K562 (cell line): Measurements from ENCODE around the gene PTH2. TPM values are rescaled to one million over a fixed set of nuclear protein-coding genes. Genes with fewer than 3 reads are reported as not detected.

ENCODE experiments used
- ATAC-seq: fragments of 200-7000 bp; cut with Tn5 transposase; 3 replicates; pipeline ENCODE4 v1.9.1; 2020; ENCODE audit warnings: moderate library complexity
- BruUV-seq: library from RNA; stranded (reverse); fragments of 400-500 nt; replicated peaks from 2 replicates; lab custom pipeline; 2021; lab: Mats Ljungman, UMichigan
- CTCF ChIA-PET: fragments of 300-600 bp; formaldehyde crosslinking; extraction: SDS; loops from one replicate; lab custom pipeline; 2021; ENCODE audit warnings: low intra/inter-chr PET ratio; lab: Yijun Ruan, JAX
- POLR2A ChIA-PET: fragments of 300-600, 350-650 bp; sonication (Branson Sonifier 250); formaldehyde crosslinking; extraction: SDS; loops from one replicate; lab custom pipeline; 2021; ENCODE audit warnings: antibody characterized with exemption, inconsistent platforms; lab: Yijun Ruan, JAX
- DNase-seq, 4 experiments: peaks; one replicate each; pipeline versions ENCODE4 v3.0.0 to v3.0.0-alpha.2; 2011 to 2018; ENCODE audit warnings: low spot score in 3 of 4, mixed read lengths in 3 of 4; ENCODE audit errors: extremely low read depth in 1 of 4
- FAIRE-seq: peaks from 2 replicates; lab custom pipeline; 2011; peaks lifted over from hg19 to GRCh38; lab: Jason Lieb, UNC
- H2AFZ ChIP-seq: 2 replicates; pipeline ENCODE4 v1.6.0; 2011; ENCODE audit warnings: low read depth, low read length, control low read depth, inconsistent platforms
- H3K27ac ChIP-seq: fragments of 200-600 bp; 3 replicates; pipeline ENCODE4 v1.8.0; 2011; ENCODE audit warnings: low read depth, mild to moderate bottlenecking, control low read depth, inconsistent platforms, low read length, moderate library complexity, mixed read lengths; ENCODE audit errors: extremely low read depth
- H3K27me3 ChIP-seq, 2 experiments: fragments of 300-600 bp in 1 of 2; 2 replicates in 1 of 2; 3 replicates in 1 of 2; pipeline versions ENCODE4 v1.6.0 to v1.8.0; 2011; ENCODE audit warnings: inconsistent platforms in 2 of 2, low read length in 2 of 2, mild to moderate bottlenecking in 1 of 2, mixed read lengths in 1 of 2, moderate library complexity in 1 of 2; ENCODE audit not compliant: control insufficient read depth in 2 of 2, insufficient read depth in 2 of 2
- H3K36me3 ChIP-seq: fragments of 300-600 bp; 3 replicates; pipeline ENCODE4 v1.8.0; 2011; ENCODE audit warnings: mild to moderate bottlenecking, low read length, inconsistent platforms; ENCODE audit not compliant: control insufficient read depth, insufficient read depth
- H3K4me1 ChIP-seq, 2 experiments: fragments of 200-600 bp in 1 of 2; replicated peaks in 1 of 2; 2 replicates in 1 of 2; 3 replicates in 1 of 2; pipeline versions ENCODE4 v1.5.1 to v1.8.0; 2011; ENCODE audit warnings: inconsistent platforms in 2 of 2, low read length in 2 of 2, mild to moderate bottlenecking in 1 of 2, mixed read lengths in 1 of 2, moderate library complexity in 1 of 2; ENCODE audit not compliant: control insufficient read depth in 2 of 2, insufficient read depth in 2 of 2
- H3K4me2 ChIP-seq: 2 replicates; pipeline ENCODE4 v1.6.1; 2011; ENCODE audit warnings: low read length, control low read depth, inconsistent platforms, mixed read lengths; ENCODE audit not compliant: insufficient read depth
- H3K4me3 ChIP-seq: fragments of 200-600 bp; sonication (generic), shearing (Covaris generic); 2 replicates; pipeline ENCODE4 v1.5.1; 2016; ENCODE audit warnings: control low read depth, inconsistent platforms
- H3K79me2 ChIP-seq: fragments of 200-600 bp; 3 replicates; pipeline ENCODE4 v1.8.0; 2011; ENCODE audit warnings: low read length, inconsistent platforms; ENCODE audit not compliant: control insufficient read depth, insufficient read depth
- H3K9ac ChIP-seq, 2 experiments: 2 replicates each; pipeline versions ENCODE4 v1.6.0 to v1.6.1; 2011; ENCODE audit warnings: low read depth in 2 of 2, low read length in 2 of 2, control low read depth in 1 of 2, inconsistent platforms in 1 of 2, mild to moderate bottlenecking in 1 of 2, mixed read lengths in 1 of 2; ENCODE audit not compliant: insufficient read depth in 1 of 2
- H3K9me1 ChIP-seq: one replicate; pipeline ENCODE4 v1.6.0; 2011; ENCODE audit warnings: inconsistent platforms, mild to moderate bottlenecking, low read length, moderate library complexity; ENCODE audit not compliant: control insufficient read depth, insufficient read depth
- H3K9me3 ChIP-seq: replicated peaks from 2 replicates; pipeline ENCODE4 v1.5.1; 2011; ENCODE audit warnings: low read depth, low read length, inconsistent platforms; ENCODE audit not compliant: control insufficient read depth, insufficient read depth
- H4K20me1 ChIP-seq: replicated peaks from 2 replicates; pipeline ENCODE4 v1.6.1; 2011; ENCODE audit warnings: low read length, inconsistent platforms, mixed read lengths; ENCODE audit not compliant: control insufficient read depth, insufficient read depth
- CCNT2 ChIP-seq: IDR thresholded peaks from 2 replicates; pipeline ENCODE4 v1.6.1; 2011; ENCODE audit warnings: borderline replicate concordance, low read depth, mild to moderate bottlenecking, moderate library complexity, mixed read lengths, low read length; ENCODE audit not compliant: insufficient read length; ENCODE audit errors: extremely low read depth
- CREB1 ChIP-seq, 2 experiments: sonication (generic) in 1 of 2; formaldehyde crosslinking in 1 of 2; IDR thresholded peaks; 2 replicates each; pipeline versions ENCODE4 v1.6.1 to v1.8.0; 2012 to 2022; ENCODE audit warnings: inconsistent platforms in 1 of 2, mild to moderate bottlenecking in 1 of 2, missing genetic modification reagents in 1 of 2, moderate library complexity in 1 of 2
- POLR2G ChIP-seq: fragments of 200-400 bp; formaldehyde crosslinking; IDR thresholded peaks from 2 replicates; pipeline ENCODE4 v1.6.1; 2017; ENCODE audit warnings: low read depth, mild to moderate bottlenecking, antibody characterized with exemption, low read length, moderate library complexity
- RB1 ChIP-seq: fragments of 450-650 bp; IDR thresholded peaks from 2 replicates; pipeline ENCODE4 v1.6.1; 2017; ENCODE audit warnings: low read depth, mild to moderate bottlenecking
- ZEB2 ChIP-seq: fragments of 450-650 bp; IDR thresholded peaks from 2 replicates; pipeline ENCODE4 v1.6.1; 2016
- WGBS: fragments of 100-300 bp; shearing (Covaris generic); methylation state at CpG from one replicate; pipeline ENCODE4 v1.1.6; 2016; ENCODE audit warnings: low coverage, mixed read lengths; ENCODE audit not compliant: insufficient coverage; ENCODE audit errors: missing lambda C conversion rate; 5-methylcytosine and 5-hydroxymethylcytosine counted together
- in situ Hi-C: fragments of 300-500 bp; cut with MboI; formaldehyde crosslinking; loops from 4 replicates; pipeline ENCODE4 v1.15.0; 2018; ENCODE audit warnings: inconsistent platforms, mixed read lengths
- intact Hi-C: fragments of 100-400 bp; cut with micrococcal nuclease; formaldehyde crosslinking; loops from 2 replicates; pipeline ENCODE4 v1.14.2; 2022
- polyA plus RNA-seq, 8 experiments: library from polyadenylated mRNA; depleted of rRNA in 4 of 8; stranded (reverse) in 5 of 8; unstranded in 3 of 8; fragments of >200 nt; fragmentation: Nextera tagmentation in 2 of 8; fragmentation: Illumina TruSeq in 1 of 8; extraction: Ambion mirVana in 2 of 8; extraction: Trizol in 1 of 8; gene quantifications; 2 replicates each; pipeline versions ENCODE4 v1.2.1 to v1.2.3, GENCODE V29; 2011 to 2014; ENCODE audit warnings: inconsistent platforms in 1 of 8, missing spikeins in 1 of 8
- total RNA-seq, 7 experiments: library from RNA; depleted of rRNA in 6 of 7; stranded (reverse); fragments of >200 nt in 6 of 7; fragmentation: Illumina TruSeq in 2 of 7; extraction: Trizol in 2 of 7; gene quantifications; 2 replicates each; pipeline versions ENCODE4 v1.2.1 to v1.2.3, GENCODE V29; 2011 to 2021; ENCODE audit warnings: low replicate concordance in 1 of 7
- TF ChIP-seq, protein P1 (sequence below): IDR thresholded peaks from 2 replicates; pipeline ENCODE4 v1.6.1; 2016; ENCODE audit warnings: missing genetic modification characterization, missing compliant biosample characterization
- TF ChIP-seq, protein P2 (sequence below): fragments of 450-650 bp; IDR thresholded peaks from 2 replicates; pipeline ENCODE4 v1.6.1; 2014; ENCODE audit warnings: low read depth, mild to moderate bottlenecking, moderate library complexity, borderline replicate concordance
- TF ChIP-seq, protein P3 (sequence below): fragments of 250-450 bp; sonication (Bioruptor Pico); IDR thresholded peaks from 2 replicates; pipeline ENCODE4 v1.5.1; 2021; ENCODE audit warnings: mild to moderate bottlenecking
- TF ChIP-seq, protein P4 (sequence below): IDR thresholded peaks from 3 replicates; pipeline ENCODE4 v1.6.1; 2011; ENCODE audit warnings: borderline replicate concordance, mild to moderate bottlenecking, moderate library complexity; ENCODE audit not compliant: insufficient read length; ENCODE audit errors: extremely low read depth

PTH2 gene
- total and polyA plus RNA-seq, 9 of the 15 experiments (the other 6 are each of a cell fraction or from before 2014, with no cell fraction given) = 1.3 TPM; not detected in 8

DNA sequence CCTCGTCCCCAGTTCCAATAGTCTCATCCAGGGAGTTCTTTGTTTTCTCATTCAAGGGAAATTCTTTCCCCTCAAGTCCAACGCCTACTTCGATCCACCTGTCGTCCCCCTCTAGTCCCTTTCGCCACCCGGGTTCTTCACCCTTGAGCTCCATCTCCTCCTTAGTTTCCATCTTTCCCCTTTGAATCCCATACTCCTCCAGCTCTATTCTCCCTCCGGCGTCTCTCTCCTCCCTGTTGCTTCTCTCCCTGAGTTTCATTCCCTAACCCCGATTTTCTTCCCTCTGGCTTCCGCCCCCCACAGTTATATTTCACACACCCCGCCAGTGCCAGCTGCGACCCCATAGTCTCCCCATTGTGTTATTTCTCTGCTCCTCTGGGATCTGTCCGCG lies 18.7 kb upstream of the PTH2 start (continued):
- TF ChIP-seq, protein P1, sequence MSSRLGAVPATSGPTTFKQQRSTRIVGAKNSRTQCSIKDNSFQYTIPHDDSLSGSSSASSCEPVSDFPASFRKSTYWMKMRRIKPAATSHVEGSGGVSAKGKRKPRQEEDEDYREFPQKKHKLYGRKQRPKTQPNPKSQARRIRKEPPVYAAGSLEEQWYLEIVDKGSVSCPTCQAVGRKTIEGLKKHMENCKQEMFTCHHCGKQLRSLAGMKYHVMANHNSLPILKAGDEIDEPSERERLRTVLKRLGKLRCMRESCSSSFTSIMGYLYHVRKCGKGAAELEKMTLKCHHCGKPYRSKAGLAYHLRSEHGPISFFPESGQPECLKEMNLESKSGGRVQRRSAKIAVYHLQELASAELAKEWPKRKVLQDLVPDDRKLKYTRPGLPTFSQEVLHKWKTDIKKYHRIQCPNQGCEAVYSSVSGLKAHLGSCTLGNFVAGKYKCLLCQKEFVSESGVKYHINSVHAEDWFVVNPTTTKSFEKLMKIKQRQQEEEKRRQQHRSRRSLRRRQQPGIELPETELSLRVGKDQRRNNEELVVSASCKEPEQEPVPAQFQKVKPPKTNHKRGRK (tag) = peak; percentile 42; the same call in 1 of the 2 replicates
- TF ChIP-seq ZEB2 = no peak

DNA sequence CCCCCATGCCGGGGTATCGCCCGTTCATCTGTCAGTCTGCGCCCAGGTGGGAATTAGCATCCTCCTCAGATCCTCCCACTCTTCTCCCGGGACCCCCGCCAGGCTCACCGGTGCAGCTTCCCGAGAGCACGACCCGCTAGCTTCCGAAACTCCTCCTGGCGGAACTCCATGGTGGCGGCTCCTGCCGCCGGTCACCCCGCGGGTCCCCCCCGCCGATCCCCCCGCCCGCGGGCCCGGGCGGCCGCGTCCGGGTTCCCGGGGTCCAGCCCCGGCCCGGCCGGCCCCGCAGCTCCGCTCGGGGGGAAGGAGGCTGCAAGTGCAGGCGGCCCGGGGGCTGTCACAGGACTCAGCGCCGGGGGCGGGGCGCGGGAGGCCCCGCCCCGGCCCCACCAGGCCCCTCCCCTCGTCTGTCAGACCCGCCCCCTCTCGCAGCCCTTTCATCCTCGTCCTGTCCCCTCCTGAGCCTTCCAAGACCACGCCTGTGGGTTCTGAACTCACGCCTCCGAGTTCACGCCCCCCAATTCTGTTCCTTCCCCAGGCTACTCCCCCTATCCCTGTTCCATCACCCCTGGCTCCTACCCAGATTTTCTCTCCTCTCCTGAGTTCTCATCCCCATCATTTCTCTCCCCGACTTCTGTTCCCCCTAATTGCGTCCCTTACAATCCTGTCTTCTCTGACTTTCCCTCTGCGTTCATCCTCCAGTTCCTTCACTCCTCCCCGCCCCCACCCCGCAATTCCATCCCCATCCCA lies 18.1 kb upstream of the PTH2 start, which contains the start of gene SLC17A7:
SLC17A7 (minus strand) TSS at position 318 of the 750 bp plus-strand sequence; CDS start at position 170, 148 bp downstream.
- Histone ChIP-seq H4K20me1 (no peaks in the 10 kb centered on the region), H3K36me3 (peaks cover 2% of the 10 kb centered on the region; the same call in 1 of the 3 replicates), H3K4me1 (peaks cover 31 to 44% of the 10 kb centered on the region in 2 experiments; a peak in 4 of 5 replicates), H3K9me1 (no peaks in the 10 kb centered on the region), H3K27ac (peak within 1 kb of the TSS; percentile 58; the same call in 2 of the 3 replicates), H3K4me3 (peak within 1 kb of the TSS; percentile 84), H3K27me3 (peaks cover 7 to 19% of the 10 kb centered on the region in 2 experiments; a peak in 4 of 5 replicates), H3K79me2 (no peaks in the 10 kb centered on the region), H3K9ac (peak within 1 kb of the TSS in 1 of 2 experiments; percentile 89; a peak in 3 of 4 replicates), H3K9me3 (no peaks in the 10 kb centered on the region), H2AFZ (peak within 1 kb of the TSS; percentile 97), H3K4me2 (peak within 1 kb of the TSS; percentile 87)
- WGBS = 6% methylated on average over 19 of the region's 56 CpGs
- in situ Hi-C loops (no loop called here), intact Hi-C loops (loop anchor here (5.0 to 10.0 kb wide), 2 partner anchors 177 to 289 kb away; no protein-coding TSS in a partner anchor)
- no TSS peak for BruUV-seq
- POLR2A ChIA-PET = interaction anchor here (0.6 to 3.7 kb wide), 4 partner anchors 10 to 47 kb away, joined by 3 to 14 read pairs (median 4); no protein-coding TSS in a partner anchor
- CTCF ChIA-PET = interaction anchor here (0.6 kb wide), 2 partner anchors 216 to 217 kb away, joined by 3 to 4 read pairs; no protein-coding TSS in a partner anchor
- no peak for FAIRE-seq
- ATAC-seq = peak; percentile 46
- DNase-seq = peak; percentile 74 to 88 (median 86)
- no peak for TF ChIP-seq CREB1 (IDR thresholded peaks at IDR 0.05)
- no peak for TF ChIP-seq CREB1 (CRISPR knock-in tag; IDR thresholded peaks at IDR 0.05)
- peak; percentile 40; the same call in 1 of the 2 replicates for TF ChIP-seq RB1
- peak; percentile 61 for TF ChIP-seq CCNT2
- TF ChIP-seq, protein P2, sequence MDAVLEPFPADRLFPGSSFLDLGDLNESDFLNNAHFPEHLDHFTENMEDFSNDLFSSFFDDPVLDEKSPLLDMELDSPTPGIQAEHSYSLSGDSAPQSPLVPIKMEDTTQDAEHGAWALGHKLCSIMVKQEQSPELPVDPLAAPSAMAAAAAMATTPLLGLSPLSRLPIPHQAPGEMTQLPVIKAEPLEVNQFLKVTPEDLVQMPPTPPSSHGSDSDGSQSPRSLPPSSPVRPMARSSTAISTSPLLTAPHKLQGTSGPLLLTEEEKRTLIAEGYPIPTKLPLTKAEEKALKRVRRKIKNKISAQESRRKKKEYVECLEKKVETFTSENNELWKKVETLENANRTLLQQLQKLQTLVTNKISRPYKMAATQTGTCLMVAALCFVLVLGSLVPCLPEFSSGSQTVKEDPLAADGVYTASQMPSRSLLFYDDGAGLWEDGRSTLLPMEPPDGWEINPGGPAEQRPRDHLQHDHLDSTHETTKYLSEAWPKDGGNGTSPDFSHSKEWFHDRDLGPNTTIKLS = no peak
- TF ChIP-seq, protein P3, sequence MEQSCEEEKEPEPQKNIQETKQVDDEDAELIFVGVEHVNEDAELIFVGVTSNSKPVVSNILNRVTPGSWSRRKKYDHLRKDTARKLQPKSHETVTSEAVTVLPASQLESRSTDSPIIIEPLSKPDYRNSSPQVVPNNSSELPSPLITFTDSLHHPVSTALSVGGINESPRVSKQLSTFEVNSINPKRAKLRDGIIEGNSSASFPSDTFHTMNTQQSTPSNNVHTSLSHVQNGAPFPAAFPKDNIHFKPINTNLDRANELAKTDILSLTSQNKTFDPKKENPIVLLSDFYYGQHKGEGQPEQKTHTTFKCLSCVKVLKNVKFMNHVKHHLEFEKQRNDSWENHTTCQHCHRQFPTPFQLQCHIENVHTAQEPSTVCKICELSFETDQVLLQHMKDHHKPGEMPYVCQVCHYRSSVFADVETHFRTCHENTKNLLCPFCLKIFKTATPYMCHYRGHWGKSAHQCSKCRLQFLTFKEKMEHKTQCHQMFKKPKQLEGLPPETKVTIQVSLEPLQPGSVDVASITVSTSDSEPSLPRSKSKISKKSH (CRISPR knock-in tag) = no peak
- TF ChIP-seq POLR2G = peak; percentile 48; the same call in 1 of the 2 replicates
- TF ChIP-seq, protein P4, sequence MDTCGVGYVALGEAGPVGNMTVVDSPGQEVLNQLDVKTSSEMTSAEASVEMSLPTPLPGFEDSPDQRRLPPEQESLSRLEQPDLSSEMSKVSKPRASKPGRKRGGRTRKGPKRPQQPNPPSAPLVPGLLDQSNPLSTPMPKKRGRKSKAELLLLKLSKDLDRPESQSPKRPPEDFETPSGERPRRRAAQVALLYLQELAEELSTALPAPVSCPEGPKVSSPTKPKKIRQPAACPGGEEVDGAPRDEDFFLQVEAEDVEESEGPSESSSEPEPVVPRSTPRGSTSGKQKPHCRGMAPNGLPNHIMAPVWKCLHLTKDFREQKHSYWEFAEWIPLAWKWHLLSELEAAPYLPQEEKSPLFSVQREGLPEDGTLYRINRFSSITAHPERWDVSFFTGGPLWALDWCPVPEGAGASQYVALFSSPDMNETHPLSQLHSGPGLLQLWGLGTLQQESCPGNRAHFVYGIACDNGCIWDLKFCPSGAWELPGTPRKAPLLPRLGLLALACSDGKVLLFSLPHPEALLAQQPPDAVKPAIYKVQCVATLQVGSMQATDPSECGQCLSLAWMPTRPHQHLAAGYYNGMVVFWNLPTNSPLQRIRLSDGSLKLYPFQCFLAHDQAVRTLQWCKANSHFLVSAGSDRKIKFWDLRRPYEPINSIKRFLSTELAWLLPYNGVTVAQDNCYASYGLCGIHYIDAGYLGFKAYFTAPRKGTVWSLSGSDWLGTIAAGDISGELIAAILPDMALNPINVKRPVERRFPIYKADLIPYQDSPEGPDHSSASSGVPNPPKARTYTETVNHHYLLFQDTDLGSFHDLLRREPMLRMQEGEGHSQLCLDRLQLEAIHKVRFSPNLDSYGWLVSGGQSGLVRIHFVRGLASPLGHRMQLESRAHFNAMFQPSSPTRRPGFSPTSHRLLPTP = no peak
